ENCODE measurements around the gene ADRA2B. TPM values are rescaled to one million over a fixed set of nuclear protein-coding genes. Genes with fewer than 3 reads are reported as not detected.

ADRA2B gene
- total RNA-seq, 1 experiment from 2014 or later, result 2.7 TPM

DNA sequence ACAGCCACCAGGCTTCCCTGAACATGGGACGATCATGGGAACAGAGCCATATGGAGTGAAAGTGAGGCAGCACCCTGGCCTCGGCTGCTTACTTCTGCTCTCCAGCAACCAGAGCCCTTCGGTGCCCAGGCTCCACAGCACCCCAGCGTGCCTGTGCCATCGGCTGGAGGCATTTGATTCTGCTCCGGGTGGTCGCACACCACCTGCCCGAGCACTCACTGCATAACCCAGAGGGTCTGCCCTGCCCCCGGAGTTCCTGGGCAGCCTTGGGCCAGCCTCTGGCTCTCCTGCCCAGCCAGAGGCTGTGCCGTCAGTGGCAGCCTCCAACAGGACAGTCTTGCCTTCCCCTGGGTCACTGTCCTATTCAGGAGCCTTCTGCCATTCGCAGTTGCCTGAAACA is 18.1 kb upstream of the ADRA2B start:
- Histone ChIP-seq H2BK5ac (ENCODE audit: insufficient read length, low read length) (no peak overlapping the region), H3K79me1 (ENCODE audit: insufficient read depth, low read depth, low read length, poor library complexity, severe bottlenecking) (no peaks in the 10 kb centered on the region), H3K14ac (ENCODE audit: insufficient read depth, low read length) (no peak overlapping the region; the same call in 1 of the 2 replicates), H2AFZ (ENCODE audit: low read length) (no peak overlapping the region), H2AK5ac (ENCODE audit: insufficient read length, low read length) (no peak overlapping the region), H4K5ac (ENCODE audit: insufficient read length, low read depth, low read length) (no peak overlapping the region), H3K4me1 (ENCODE audit: insufficient read depth, low read length) (no peaks in the 10 kb centered on the region), H3K23ac (ENCODE audit: insufficient read length, low read depth, low read length) (no peak overlapping the region), H3K9ac (ENCODE audit: extremely low read depth, insufficient read length, low read length) (no peak overlapping the region), H3K9me3 (ENCODE audit: control insufficient read depth, low read depth, low read length) (no peaks in the 10 kb centered on the region), H3K18ac (ENCODE audit: insufficient read length, low read depth, low read length) (no peak overlapping the region), H3K4ac (ENCODE audit: low read depth, low read length) (no peak overlapping the region), H3K4me2 (ENCODE audit: insufficient read depth, insufficient read length, low read length) (no peak overlapping the region), H3T11ph (ENCODE audit: low read length) (no peak overlapping the region), H2BK12ac (ENCODE audit: insufficient read length, low read depth, low read length) (no peak overlapping the region), H3K23me2 (ENCODE audit: insufficient read length, low read depth, low read length, poor library complexity, severe bottlenecking) (no peaks in the 10 kb centered on the region), H3K27ac (ENCODE audit: insufficient read length, low read depth, low read length) (no peak overlapping the region), H3K79me2 (ENCODE audit: insufficient read depth, low read length) (no peaks in the 10 kb centered on the region), H4K8ac (replicated peaks; ENCODE audit: insufficient read length, low read depth, low read length) (no peak overlapping the region), H4K91ac (ENCODE audit: insufficient read length, low read depth, low read length) (no peak overlapping the region), H2BK20ac (ENCODE audit: low read depth, low read length, poor library complexity, severe bottlenecking) (no peak overlapping the region), H3K27me3 (ENCODE audit: insufficient read depth, low read length) (no peaks in the 10 kb centered on the region), H2BK15ac (ENCODE audit: low read depth, low read length) (no peak overlapping the region), H4K20me1 (ENCODE audit: control insufficient read depth, insufficient read depth, insufficient read length) (no peaks in the 10 kb centered on the region), H2BK120ac (ENCODE audit: low read depth, low read length, poor library complexity, severe bottlenecking) (no peak overlapping the region), H3K56ac (ENCODE audit: insufficient read length, low read depth, low read length) (no peak overlapping the region)
- no peak overlapping the region for H3K27ac Mint-ChIP-seq
- H3K9me3 Mint-ChIP-seq, result no peaks in the 10 kb centered on the region
- no peaks in the 10 kb centered on the region for H3K36me3 Mint-ChIP-seq (ENCODE audit: insufficient read depth in 1 of 3, low read depth in 3 of 3)
- H3K4me3 Mint-ChIP-seq, result no peak overlapping the region
- no CpG with 5 or more reads among the region's 11 CpGs for WGBS (ENCODE audit: extremely low coverage, insufficient read length, low lambda C conversion rate)
- TF ChIP-seq, protein P1, sequence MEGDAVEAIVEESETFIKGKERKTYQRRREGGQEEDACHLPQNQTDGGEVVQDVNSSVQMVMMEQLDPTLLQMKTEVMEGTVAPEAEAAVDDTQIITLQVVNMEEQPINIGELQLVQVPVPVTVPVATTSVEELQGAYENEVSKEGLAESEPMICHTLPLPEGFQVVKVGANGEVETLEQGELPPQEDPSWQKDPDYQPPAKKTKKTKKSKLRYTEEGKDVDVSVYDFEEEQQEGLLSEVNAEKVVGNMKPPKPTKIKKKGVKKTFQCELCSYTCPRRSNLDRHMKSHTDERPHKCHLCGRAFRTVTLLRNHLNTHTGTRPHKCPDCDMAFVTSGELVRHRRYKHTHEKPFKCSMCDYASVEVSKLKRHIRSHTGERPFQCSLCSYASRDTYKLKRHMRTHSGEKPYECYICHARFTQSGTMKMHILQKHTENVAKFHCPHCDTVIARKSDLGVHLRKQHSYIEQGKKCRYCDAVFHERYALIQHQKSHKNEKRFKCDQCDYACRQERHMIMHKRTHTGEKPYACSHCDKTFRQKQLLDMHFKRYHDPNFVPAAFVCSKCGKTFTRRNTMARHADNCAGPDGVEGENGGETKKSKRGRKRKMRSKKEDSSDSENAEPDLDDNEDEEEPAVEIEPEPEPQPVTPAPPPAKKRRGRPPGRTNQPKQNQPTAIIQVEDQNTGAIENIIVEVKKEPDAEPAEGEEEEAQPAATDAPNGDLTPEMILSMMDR (conservative IDR thresholded peaks at IDR 0.05), result no peak
- no peak for DNase-seq
- H3K27me3 Mint-ChIP-seq (ENCODE audit: low read depth), result peaks cover 18% of the 10 kb centered on the region
- H3K4me1 Mint-ChIP-seq, result peaks cover 10 to 12% of the 10 kb centered on the region in 2 experiments

All from H9 (cell line).